COLO829 (cell line): ENCODE results near the gene SELENOK.
A peak's percentile ranks its signal among the peaks of the same experiment; 100 is the strongest.
"Not testable (repeated sequence)": the region's sequence is repeated elsewhere in the genome, so short reads cannot be mapped to it uniquely, and the experiment has no call there.

Experiments
- DNase-seq: peaks from one replicate; pipeline ENCODE4 v3.0.0; 2012; ENCODE audit warnings: low spot score

Gene SELENOK

GRCh38 chr3:53891497-53892285 lies at the start of gene SELENOK:
SELENOK (minus strand) TSS chr3:53891859.
- peak; percentile 97 for DNase-seq

- DNase-seq, result peak; percentile 36
These were observed 49.5 kb upstream of the SELENOK start for GRCh38 chr3:53941184-53941583.

- no peak for DNase-seq
These were observed 49.0 kb upstream of the SELENOK start for GRCh38 chr3:53940623-53941022.

GRCh38 chr3:53939813-53940212 lies 48.2 kb upstream of the SELENOK start:
- no peak for DNase-seq

GRCh38 chr3:53939086-53939582 lies 47.5 kb upstream of the SELENOK start:
- DNase-seq, result no peak

- DNase-seq, result peak; percentile 87
These were observed 47.0 kb upstream of the SELENOK start for GRCh38 chr3:53938645-53939044.

- no peak for DNase-seq
These were observed 44.7 kb upstream of the SELENOK start for GRCh38 chr3:53936347-53936746.

GRCh38 chr3:53935283-53935901 lies 43.7 kb upstream of the SELENOK start:
- no peak for DNase-seq

GRCh38 chr3:53927208-53927872 lies 35.7 kb upstream of the SELENOK start:
- not testable (repeated sequence) for DNase-seq

GRCh38 chr3:53921296-53921695 lies 29.6 kb upstream of the SELENOK start:
- DNase-seq, result no peak

- DNase-seq, result no peak
These were observed 28.1 kb upstream of the SELENOK start for GRCh38 chr3:53919741-53920140.

GRCh38 chr3:53913401-53913800 lies 21.7 kb upstream of the SELENOK start:
- DNase-seq, result no peak

- DNase-seq, result no peak
These were observed 11.1 kb upstream of the SELENOK start for GRCh38 chr3:53902711-53903110.

- no peak for DNase-seq
These were observed 10.4 kb upstream of the SELENOK start for GRCh38 chr3:53902067-53902466.

- DNase-seq, result no peak
These were observed 9.1 kb upstream of the SELENOK start for GRCh38 chr3:53900666-53901331.

GRCh38 chr3:53899750-53900149 lies 8.1 kb upstream of the SELENOK start:
- no peak for DNase-seq

GRCh38 chr3:53892286-53892637 lies 603 bp upstream of the SELENOK start:
- DNase-seq, result no peak

GRCh38 chr3:53890726-53891475 lies 758 bp downstream of the SELENOK start:
- DNase-seq, result no peak

GRCh38 chr3:53888232-53888631 lies 3.4 kb downstream of the SELENOK start:
- no peak for DNase-seq

GRCh38 chr3:53887446-53887845 lies 4.2 kb downstream of the SELENOK start:
- DNase-seq, result no peak

GRCh38 chr3:53885239-53885638 lies 6.4 kb downstream of the SELENOK start:
- DNase-seq, result peak; percentile 68

- no peak for DNase-seq
These were observed 7.0 kb downstream of the SELENOK start for GRCh38 chr3:53884623-53885022.
